HFFc6 (cell line): ENCODE results near the gene ANKRD9. TPM values are rescaled to one million over a fixed set of nuclear protein-coding genes. Genes with fewer than 3 reads are reported as not detected.
"Not testable (repeated sequence)": the region's sequence is repeated elsewhere in the genome, so short reads cannot be mapped to it uniquely, and the experiment has no call there.

ENCODE experiments used
- DNase-seq: peaks from one replicate; pipeline ENCODE4 v3.0.0-alpha.2; 2018
- H3K27ac Mint-ChIP-seq: 2 replicates; pipeline ENCODE4 v1.8.0; 2020; ENCODE audit warnings: mild to moderate bottlenecking, mixed read lengths
- H3K27me3 Mint-ChIP-seq: 2 replicates; pipeline ENCODE4 v1.8.0; 2021; ENCODE audit warnings: mild to moderate bottlenecking, moderate library complexity, mixed read lengths; ENCODE audit not compliant: insufficient read depth
- H3K36me3 Mint-ChIP-seq: 2 replicates; pipeline ENCODE4 v1.8.0; 2021; ENCODE audit warnings: low read depth, mixed read lengths
- H3K4me1 Mint-ChIP-seq: 2 replicates; pipeline ENCODE4 v1.8.0; 2020; ENCODE audit warnings: low read depth, mixed read lengths
- H3K4me3 Mint-ChIP-seq: 2 replicates; pipeline ENCODE4 v1.8.0; 2020; ENCODE audit warnings: mild to moderate bottlenecking, moderate library complexity, mixed read lengths
- H3K9me3 Mint-ChIP-seq: 2 replicates; pipeline ENCODE4 v1.8.0; 2020; ENCODE audit warnings: mild to moderate bottlenecking, mixed read lengths
- total RNA-seq, 6 experiments: library from RNA; stranded (reverse); fragmentation: NEBNext Ultra II Directional; extraction: Animal tissue kit (Norgen Biotek cat#: 25700); gene quantifications; 2 replicates in 1 of 6; 3 replicates in 5 of 6; pipeline ENCODE4 v1.2.3, GENCODE V29; 2021
- TF ChIP-seq, protein P1 (sequence below): fragments of 200-600 bp; sonication (generic); IDR thresholded peaks from 2 replicates; pipeline ENCODE4 v1.5.0; 2021; ENCODE audit warnings: antibody characterized with exemption, mild to moderate bottlenecking

The ANKRD9 gene
- total RNA-seq, 6 experiments from 2014 or later = 13.4 to 18.0 (median 15.6) TPM

DNA sequence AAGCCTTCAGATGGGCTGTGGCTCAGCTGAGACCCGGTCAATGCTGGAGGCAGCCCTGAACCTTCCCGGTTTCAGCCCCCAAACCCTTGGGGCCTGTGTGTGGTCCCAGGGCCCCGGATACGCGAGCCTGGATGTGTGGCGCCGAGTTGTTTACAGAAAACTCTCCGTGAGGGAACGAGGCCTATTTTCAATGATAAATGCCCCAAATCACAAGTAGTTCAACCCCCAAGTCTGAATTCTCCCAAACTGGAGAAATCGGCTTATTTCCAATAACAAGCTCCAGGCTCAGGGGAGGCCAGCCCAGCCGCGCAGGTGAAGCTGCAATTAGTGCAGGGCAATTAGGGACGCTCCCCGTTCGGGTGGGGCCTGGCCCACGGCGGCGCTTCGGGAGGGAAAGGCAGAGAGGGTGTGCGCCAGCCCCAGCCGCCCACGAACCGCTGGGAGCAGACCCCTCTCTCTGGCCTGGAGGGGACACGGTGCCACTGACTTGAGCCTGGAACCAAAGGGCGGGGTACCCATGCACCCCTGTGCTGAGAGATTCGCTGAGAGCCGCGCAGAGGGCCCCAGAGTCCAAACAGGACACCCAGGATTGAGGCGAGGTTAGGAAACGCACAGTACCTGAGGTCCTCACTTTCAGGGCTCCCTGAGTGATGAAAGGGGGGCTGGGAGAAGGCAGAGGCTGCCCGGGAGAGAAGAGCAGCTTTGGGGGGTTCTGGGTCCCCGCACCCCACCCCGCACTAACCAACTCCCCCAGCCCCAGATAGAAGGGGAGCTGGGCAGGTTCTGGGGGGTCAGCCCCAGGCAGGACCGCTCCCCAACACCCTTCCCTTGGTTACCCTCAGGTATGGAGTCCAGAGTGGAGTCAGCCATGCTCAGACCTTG is 14.2 kb upstream of the ANKRD9 start:
- no peaks in the 10 kb centered on the region for H3K27me3 Mint-ChIP-seq
- H3K4me3 Mint-ChIP-seq = no peak overlapping the region
- peaks cover 26% of the 10 kb centered on the region for H3K4me1 Mint-ChIP-seq
- no peaks in the 10 kb centered on the region for H3K9me3 Mint-ChIP-seq
- H3K36me3 Mint-ChIP-seq = no peaks in the 10 kb centered on the region
- TF ChIP-seq, protein P1, sequence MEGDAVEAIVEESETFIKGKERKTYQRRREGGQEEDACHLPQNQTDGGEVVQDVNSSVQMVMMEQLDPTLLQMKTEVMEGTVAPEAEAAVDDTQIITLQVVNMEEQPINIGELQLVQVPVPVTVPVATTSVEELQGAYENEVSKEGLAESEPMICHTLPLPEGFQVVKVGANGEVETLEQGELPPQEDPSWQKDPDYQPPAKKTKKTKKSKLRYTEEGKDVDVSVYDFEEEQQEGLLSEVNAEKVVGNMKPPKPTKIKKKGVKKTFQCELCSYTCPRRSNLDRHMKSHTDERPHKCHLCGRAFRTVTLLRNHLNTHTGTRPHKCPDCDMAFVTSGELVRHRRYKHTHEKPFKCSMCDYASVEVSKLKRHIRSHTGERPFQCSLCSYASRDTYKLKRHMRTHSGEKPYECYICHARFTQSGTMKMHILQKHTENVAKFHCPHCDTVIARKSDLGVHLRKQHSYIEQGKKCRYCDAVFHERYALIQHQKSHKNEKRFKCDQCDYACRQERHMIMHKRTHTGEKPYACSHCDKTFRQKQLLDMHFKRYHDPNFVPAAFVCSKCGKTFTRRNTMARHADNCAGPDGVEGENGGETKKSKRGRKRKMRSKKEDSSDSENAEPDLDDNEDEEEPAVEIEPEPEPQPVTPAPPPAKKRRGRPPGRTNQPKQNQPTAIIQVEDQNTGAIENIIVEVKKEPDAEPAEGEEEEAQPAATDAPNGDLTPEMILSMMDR = no peak
- DNase-seq = no peak
- peak overlapping the region; percentile 89 for H3K27ac Mint-ChIP-seq

DNA sequence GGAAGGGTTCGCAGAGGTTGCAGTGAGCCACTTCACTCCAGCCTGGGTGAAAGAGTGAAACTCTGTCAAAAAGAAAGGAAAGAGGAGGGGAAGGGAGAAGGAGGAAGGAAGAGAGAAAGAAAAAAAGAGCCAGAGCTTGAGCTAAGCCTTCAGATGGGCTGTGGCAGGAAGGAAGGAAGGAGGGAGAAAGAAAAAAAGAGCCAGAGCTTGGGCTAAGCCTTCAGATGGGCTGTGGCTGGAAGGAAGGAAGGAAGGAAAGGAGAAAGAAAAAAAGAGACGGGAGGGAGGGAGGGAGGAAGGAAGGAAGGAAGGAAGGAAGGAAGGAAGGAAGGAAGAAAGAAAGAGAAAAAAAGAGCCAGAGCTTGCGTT is 13.6 kb upstream of the ANKRD9 start:
- H3K4me1 Mint-ChIP-seq = peaks cover 26% of the 10 kb centered on the region
- no peaks in the 10 kb centered on the region for H3K36me3 Mint-ChIP-seq
- no peak for DNase-seq
- no peak overlapping the region for H3K4me3 Mint-ChIP-seq
- no peaks in the 10 kb centered on the region; the same call in 1 of the 2 replicates for H3K27me3 Mint-ChIP-seq
- H3K27ac Mint-ChIP-seq = peak overlapping the region; percentile 19; the same call in 1 of the 2 replicates
- no peaks in the 10 kb centered on the region for H3K9me3 Mint-ChIP-seq
- TF ChIP-seq, protein P1 = no peak

DNA sequence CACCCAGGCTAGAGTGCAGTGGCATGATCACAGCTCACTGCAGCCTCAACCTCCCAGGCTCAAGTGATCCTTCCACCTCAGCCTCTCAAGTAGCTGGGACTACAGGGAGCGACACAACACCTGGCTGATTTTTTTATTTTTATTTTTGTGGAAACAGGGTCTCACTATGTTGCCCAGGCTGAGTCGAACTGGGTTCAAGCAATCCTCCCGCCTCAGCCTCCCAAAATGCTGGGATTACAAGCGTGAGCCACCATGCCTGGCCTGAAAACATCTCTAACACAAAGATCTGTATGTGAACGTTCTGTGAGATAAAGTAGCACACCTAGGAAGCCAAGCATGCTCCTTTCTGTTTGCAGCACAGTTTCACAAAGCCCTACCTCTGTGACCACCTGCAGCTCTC is 10.1 kb upstream of the ANKRD9 start:
- not testable (repeated sequence) for DNase-seq, H3K9me3 Mint-ChIP-seq, H3K4me3 Mint-ChIP-seq, H3K27me3 Mint-ChIP-seq, H3K27ac Mint-ChIP-seq, H3K36me3 Mint-ChIP-seq
- peaks cover 13% of the 10 kb centered on the region for H3K4me1 Mint-ChIP-seq

DNA sequence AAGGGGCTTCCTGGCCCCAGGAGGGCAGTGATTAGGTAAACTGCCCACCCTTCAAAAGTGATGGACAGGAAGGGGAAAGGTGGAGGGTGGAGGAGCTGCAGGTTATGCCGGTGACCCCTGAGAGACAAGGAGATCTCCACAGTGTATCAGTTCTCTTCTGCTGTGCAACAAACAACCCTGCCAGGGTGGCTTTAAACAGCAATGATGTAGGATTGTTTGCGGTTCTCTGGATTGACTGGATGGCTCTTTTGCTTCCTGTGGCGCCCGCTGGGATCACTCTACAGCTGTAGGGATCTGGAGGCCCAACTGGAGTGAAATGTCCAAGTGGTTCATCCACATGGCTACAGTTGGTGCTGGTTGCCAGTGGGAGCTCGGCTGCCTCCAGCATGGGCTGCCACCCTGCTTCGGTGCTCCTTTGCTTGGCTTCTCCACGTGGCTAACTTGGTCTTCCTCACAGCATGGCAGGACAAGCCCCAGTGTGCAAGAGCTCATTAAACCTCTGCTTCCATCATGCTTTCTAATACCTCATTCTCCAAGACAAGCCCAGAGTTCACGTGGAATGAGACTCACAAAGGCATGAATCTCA is 8.6 kb upstream of the ANKRD9 start:
- peaks cover 9% of the 10 kb centered on the region for H3K4me1 Mint-ChIP-seq
- TF ChIP-seq, protein P1 = no peak
- no peaks in the 10 kb centered on the region for H3K9me3 Mint-ChIP-seq
- 0 out of 2 replicates have a peak overlapping the region, but pooled peaks have one; percentile 29 for H3K27ac Mint-ChIP-seq
- DNase-seq = no peak
- peaks cover 1% of the 10 kb centered on the region; the same call in 1 of the 2 replicates for H3K27me3 Mint-ChIP-seq
- H3K4me3 Mint-ChIP-seq = peak overlapping the region; percentile 32; the same call in 1 of the 2 replicates
- no peaks in the 10 kb centered on the region for H3K36me3 Mint-ChIP-seq

DNA sequence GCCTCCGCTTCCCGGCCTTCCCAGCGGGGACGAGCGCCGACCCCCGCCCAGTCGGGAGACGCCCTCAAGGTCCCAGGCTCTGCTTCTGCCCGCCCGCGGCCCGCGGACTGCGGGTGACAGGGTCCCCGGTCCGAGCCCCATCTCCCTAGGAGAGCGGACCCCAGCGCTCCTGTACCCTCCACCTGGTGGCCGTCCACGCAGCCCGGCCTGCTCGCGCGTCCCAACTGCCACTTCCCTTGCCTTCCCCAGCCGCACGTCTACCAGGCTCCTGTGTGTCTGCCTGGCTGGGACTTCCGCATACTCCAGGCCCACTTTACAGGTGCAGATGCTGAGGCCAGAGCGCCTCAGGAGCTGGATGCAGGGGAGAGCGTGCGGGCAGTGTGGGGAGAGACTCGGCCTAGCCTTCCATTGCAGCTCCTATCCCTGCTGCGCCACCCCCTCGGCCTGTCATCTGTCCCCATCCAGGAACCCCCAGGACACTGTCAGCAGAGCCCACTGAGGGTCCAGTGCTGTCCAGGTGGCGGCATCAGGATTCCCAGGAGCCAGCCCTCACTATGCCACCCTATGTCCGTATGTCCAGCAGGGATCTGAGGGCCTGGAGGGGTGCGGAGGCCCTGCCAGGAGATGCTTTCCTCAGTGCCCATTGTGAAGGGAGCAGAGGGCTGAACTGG is 8.0 kb upstream of the ANKRD9 start:
- Mint-ChIP-seq H3K36me3 (no peaks in the 10 kb centered on the region), H3K4me3 (peak overlapping the region; percentile 73), H3K9me3 (no peaks in the 10 kb centered on the region), H3K27me3 (peaks cover 1% of the 10 kb centered on the region; the same call in 1 of the 2 replicates), H3K27ac (peak overlapping the region; percentile 57), H3K4me1 (peaks cover 5% of the 10 kb centered on the region)
- DNase-seq = no peak
- TF ChIP-seq, protein P1 = no peak
